ENCODE data around the gene FSTL5.

GRCh38 chr4:161629694-161630441, 533.9 kb downstream of the FSTL5 start:
- TF ChIP-seq ZFX (IDR thresholded peaks at IDR 0.05; ENCODE audit: borderline replicate concordance) = no peak
- TF ChIP-seq CTCF (IDR thresholded peaks at IDR 0.05) = no peak
